Nephron progenitor cell (in vitro differentiated cells): ENCODE results near the gene RPA4.
"Not testable (repeated sequence)": the region's sequence is repeated elsewhere in the genome, so short reads cannot be mapped to it uniquely, and the experiment has no call there.

Experiments
- DNase-seq: peaks from one replicate; pipeline ENCODE4 v3.0.0; 2021
- H3K27ac Mint-ChIP-seq: 2 replicates; pipeline ENCODE4 v1.8.0; 2021; ENCODE audit warnings: mild to moderate bottlenecking, moderate library complexity, mixed read lengths
- H3K27me3 Mint-ChIP-seq: 2 replicates; pipeline ENCODE4 v1.8.0; 2021; ENCODE audit warnings: mild to moderate bottlenecking, low read depth, mixed read lengths; ENCODE audit not compliant: poor library complexity
- H3K36me3 Mint-ChIP-seq: 2 replicates; pipeline ENCODE4 v1.8.0; 2021; ENCODE audit warnings: low read depth, mixed read lengths
- H3K4me1 Mint-ChIP-seq: 2 replicates; pipeline ENCODE4 v1.8.0; 2021; ENCODE audit warnings: mixed read lengths
- H3K4me3 Mint-ChIP-seq: 2 replicates; pipeline ENCODE4 v1.8.0; 2021; ENCODE audit warnings: mild to moderate bottlenecking, moderate library complexity, mixed read lengths
- H3K9me3 Mint-ChIP-seq: 2 replicates; pipeline ENCODE4 v1.8.0; 2021; ENCODE audit warnings: mild to moderate bottlenecking, moderate library complexity, mixed read lengths
- CTCF ChIP-seq: fragments of 200-600 bp; sonication (generic); IDR thresholded peaks from 2 replicates; pipeline ENCODE4 v1.5.0; 2021; ENCODE audit warnings: antibody characterized with exemption

RPA4 gene, protein sequence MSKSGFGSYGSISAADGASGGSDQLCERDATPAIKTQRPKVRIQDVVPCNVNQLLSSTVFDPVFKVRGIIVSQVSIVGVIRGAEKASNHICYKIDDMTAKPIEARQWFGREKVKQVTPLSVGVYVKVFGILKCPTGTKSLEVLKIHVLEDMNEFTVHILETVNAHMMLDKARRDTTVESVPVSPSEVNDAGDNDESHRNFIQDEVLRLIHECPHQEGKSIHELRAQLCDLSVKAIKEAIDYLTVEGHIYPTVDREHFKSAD

GRCh38 chrX:96883608-96884007 lies at the start of gene RPA4:
TSS of gene RPA4 (plus strand) at chrX:96883908. CDS start at chrX:96884311, 403 bp downstream.
- no peaks in the 10 kb centered on the region for H3K9me3 Mint-ChIP-seq
- peaks cover 18% of the 10 kb centered on the region for H3K36me3 Mint-ChIP-seq
- H3K4me1 Mint-ChIP-seq: no peaks in the 10 kb centered on the region
- H3K27ac Mint-ChIP-seq: no peak within 1 kb of the TSS
- H3K4me3 Mint-ChIP-seq: no peak within 1 kb of the TSS
- DNase-seq: no peak
- no peak for TF ChIP-seq CTCF
- H3K27me3 Mint-ChIP-seq: no peaks in the 10 kb centered on the region

DNA sequence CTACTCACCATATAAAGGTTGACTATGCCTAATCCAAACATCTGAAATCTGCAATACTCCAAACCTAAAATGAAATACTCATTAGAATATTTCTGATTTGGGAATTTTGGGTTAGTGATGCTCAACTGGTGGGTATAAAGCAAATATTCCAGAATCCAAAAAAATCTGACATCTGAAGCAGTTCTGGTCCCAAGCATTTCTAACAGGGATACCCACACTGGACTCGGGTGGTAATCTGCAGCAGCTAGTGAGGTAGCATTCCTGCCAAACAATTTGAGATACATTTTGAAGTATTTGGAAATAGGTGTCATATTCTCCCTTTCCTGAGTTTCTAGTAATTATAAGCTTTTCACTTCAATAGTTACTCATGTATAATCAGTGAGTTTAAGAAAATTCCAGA lies 49.6 kb upstream of the RPA4 start:
- Mint-ChIP-seq H3K27me3 (no peaks in the 10 kb centered on the region), H3K27ac (no peak overlapping the region), H3K4me3 (no peak overlapping the region), H3K9me3 (no peaks in the 10 kb centered on the region), H3K36me3 (no peaks in the 10 kb centered on the region), H3K4me1 (no peaks in the 10 kb centered on the region)
- DNase-seq: no peak
- no peak for TF ChIP-seq CTCF

GRCh38 chrX:96835660-96836289 lies 47.9 kb upstream of the RPA4 start:
- Mint-ChIP-seq H3K27ac (no peak overlapping the region), H3K36me3 (no peaks in the 10 kb centered on the region), H3K4me3 (no peak overlapping the region), H3K4me1 (no peaks in the 10 kb centered on the region), H3K27me3 (no peaks in the 10 kb centered on the region), H3K9me3 (no peaks in the 10 kb centered on the region)
- no peak for TF ChIP-seq CTCF
- DNase-seq: no peak

DNA sequence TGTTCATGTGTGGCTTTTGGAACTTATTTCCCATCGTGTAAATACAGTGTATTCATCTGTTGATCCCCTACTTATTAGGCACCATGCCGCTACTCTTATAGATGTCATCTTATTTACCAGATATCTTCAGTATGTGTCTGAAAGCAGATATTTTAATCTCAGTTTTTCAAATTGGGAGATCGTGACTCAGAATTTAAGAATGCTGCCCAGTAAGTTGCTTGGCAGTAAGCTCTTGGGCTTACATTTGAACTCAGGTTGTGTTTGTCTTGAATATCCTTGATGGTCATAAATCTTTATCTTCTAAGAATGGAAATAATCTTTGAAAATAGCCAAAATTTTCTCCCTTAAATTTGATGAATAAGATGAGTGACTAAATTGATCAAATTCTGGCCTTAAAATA lies 45.9 kb upstream of the RPA4 start:
- Mint-ChIP-seq H3K27ac (no peak overlapping the region), H3K27me3 (peaks cover 3% of the 10 kb centered on the region), H3K4me3 (no peak overlapping the region), H3K9me3 (no peaks in the 10 kb centered on the region), H3K36me3 (no peaks in the 10 kb centered on the region), H3K4me1 (peaks cover 4% of the 10 kb centered on the region)
- no peak for DNase-seq
- no peak for TF ChIP-seq CTCF

DNA sequence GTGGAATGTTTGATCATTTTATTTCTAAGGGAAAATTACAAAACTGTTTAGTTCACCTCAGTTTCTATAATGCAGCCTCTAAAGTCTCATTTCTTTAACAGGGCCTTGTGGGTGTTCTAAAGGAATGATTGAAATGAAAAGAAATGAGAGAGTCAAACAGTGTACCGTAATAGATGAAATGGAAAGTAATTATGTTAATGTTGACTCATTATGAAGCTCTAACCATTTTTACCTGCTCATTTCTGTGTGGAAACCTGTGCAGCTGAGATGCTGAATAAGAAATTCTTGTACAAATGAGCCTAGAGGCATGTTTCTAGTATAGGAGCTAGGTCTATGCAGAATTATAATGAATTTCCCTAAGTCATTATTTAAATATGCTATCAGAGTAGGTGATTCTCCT lies 45.2 kb upstream of the RPA4 start:
- Mint-ChIP-seq H3K27me3 (peaks cover 3% of the 10 kb centered on the region), H3K27ac (no peak overlapping the region), H3K4me3 (no peak overlapping the region), H3K36me3 (no peaks in the 10 kb centered on the region), H3K4me1 (peaks cover 9% of the 10 kb centered on the region), H3K9me3 (no peaks in the 10 kb centered on the region)
- DNase-seq: no peak
- TF ChIP-seq CTCF: no peak

DNA sequence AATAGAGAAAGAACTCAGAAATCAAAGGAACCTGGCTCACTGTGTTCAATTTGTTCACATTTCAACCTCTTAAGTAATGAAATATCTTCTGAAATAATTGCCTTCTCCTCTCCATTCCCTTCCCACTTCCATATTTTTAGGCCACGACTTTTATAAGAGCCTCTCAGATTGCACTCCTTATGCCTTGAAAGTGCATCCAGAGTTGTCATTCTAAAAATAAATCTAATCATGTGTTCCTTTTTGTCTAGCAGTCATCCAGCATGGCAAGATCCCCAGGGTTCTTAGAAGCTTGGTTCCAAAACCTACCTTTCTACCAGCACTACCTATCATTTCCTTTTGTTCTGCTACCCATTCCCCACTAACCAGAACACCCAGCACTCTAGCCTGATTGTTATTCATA lies 42.4 kb upstream of the RPA4 start:
- Mint-ChIP-seq H3K27me3 (peaks cover 3% of the 10 kb centered on the region), H3K9me3 (no peaks in the 10 kb centered on the region), H3K4me1 (peaks cover 13% of the 10 kb centered on the region), H3K27ac (peak overlapping the region; percentile 17), H3K36me3 (no peaks in the 10 kb centered on the region), H3K4me3 (no peak overlapping the region)
- no peak for TF ChIP-seq CTCF
- DNase-seq: no peak

DNA sequence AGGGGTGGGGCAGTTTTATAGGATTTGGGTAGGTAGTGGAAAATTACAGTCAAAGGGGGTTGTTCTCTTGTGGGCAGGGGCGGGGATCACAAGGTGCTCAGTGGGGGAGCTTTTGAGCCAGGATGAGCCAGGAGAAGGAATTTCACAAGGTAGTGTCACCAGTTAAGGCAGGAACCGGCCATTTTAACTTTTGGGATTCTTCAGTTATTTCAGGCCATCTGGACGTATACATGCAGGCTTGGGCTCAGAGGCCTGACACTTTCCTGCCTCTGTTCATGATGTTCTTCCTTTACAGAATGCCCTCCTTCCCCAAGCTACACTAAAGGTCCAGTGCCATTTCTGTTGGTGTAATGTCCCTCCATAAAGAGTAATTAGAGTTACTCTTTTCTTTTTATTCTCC lies 41.8 kb upstream of the RPA4 start:
- H3K36me3 Mint-ChIP-seq, H3K27ac Mint-ChIP-seq, H3K27me3 Mint-ChIP-seq, H3K4me3 Mint-ChIP-seq, H3K9me3 Mint-ChIP-seq, DNase-seq: not testable (repeated sequence)
- H3K4me1 Mint-ChIP-seq: peaks cover 13% of the 10 kb centered on the region
